H9 (cell line): ENCODE results near the gene TTC32. TPM values are rescaled to one million over a fixed set of nuclear protein-coding genes. Genes with fewer than 3 reads are reported as not detected.
A peak's percentile ranks its signal among the peaks of the same experiment; 100 is the strongest.

ENCODE experiments used
- DNase-seq: peaks from one replicate; pipeline ENCODE4 v3.0.0-alpha.2; 2017
- H2AFZ ChIP-seq: one replicate; pipeline ENCODE4 v1.6.1; 2013; ENCODE audit warnings: mild to moderate bottlenecking, low read length, control low read depth, moderate library complexity
- H2AK5ac ChIP-seq: 2 replicates; pipeline ENCODE4 v1.6.1; 2013; ENCODE audit warnings: low read length, control low read depth, mixed read lengths; ENCODE audit not compliant: insufficient read length
- H2BK120ac ChIP-seq: one replicate; pipeline ENCODE4 v1.6.1; 2013; ENCODE audit warnings: low read depth, mild to moderate bottlenecking, low read length, control low read depth, inconsistent platforms; ENCODE audit not compliant: poor library complexity, severe bottlenecking
- H2BK12ac ChIP-seq: 2 replicates; pipeline ENCODE4 v1.6.1; 2013; ENCODE audit warnings: low read length, control low read depth, mixed read lengths, low read depth; ENCODE audit not compliant: insufficient read length
- H2BK15ac ChIP-seq: 2 replicates; pipeline ENCODE4 v1.6.1; 2013; ENCODE audit warnings: low read depth, low read length, control low read depth
- H2BK20ac ChIP-seq: one replicate; pipeline ENCODE4 v1.6.1; 2013; ENCODE audit warnings: low read depth, mild to moderate bottlenecking, low read length, control low read depth, inconsistent platforms; ENCODE audit not compliant: poor library complexity, severe bottlenecking
- H2BK5ac ChIP-seq: 2 replicates; pipeline ENCODE4 v1.6.1; 2013; ENCODE audit warnings: low read length, control low read depth, mixed read lengths; ENCODE audit not compliant: insufficient read length
- H3K14ac ChIP-seq: 2 replicates; pipeline ENCODE4 v1.6.1; 2013; ENCODE audit warnings: low read length, control low read depth; ENCODE audit not compliant: insufficient read depth
- H3K18ac ChIP-seq: 2 replicates; pipeline ENCODE4 v1.6.1; 2013; ENCODE audit warnings: low read depth, mild to moderate bottlenecking, mixed read lengths, low read length, control low read depth; ENCODE audit not compliant: insufficient read length
- H3K23ac ChIP-seq: 2 replicates; pipeline ENCODE4 v1.6.1; 2013; ENCODE audit warnings: low read length, control low read depth, mixed read lengths, low read depth; ENCODE audit not compliant: insufficient read length
- H3K23me2 ChIP-seq: 2 replicates; pipeline ENCODE4 v1.6.1; 2013; ENCODE audit warnings: low read depth, mild to moderate bottlenecking, mixed read lengths, low read length, control low read depth; ENCODE audit not compliant: insufficient read length, poor library complexity, severe bottlenecking
- H3K27ac ChIP-seq: 2 replicates; pipeline ENCODE4 v1.5.1; 2013; ENCODE audit warnings: low read length, control low read depth, mixed read lengths, low read depth; ENCODE audit not compliant: insufficient read length
- H3K27me3 ChIP-seq: 2 replicates; pipeline ENCODE4 v1.6.1; 2013; ENCODE audit warnings: low read length, control low read depth, inconsistent platforms; ENCODE audit not compliant: insufficient read depth
- H3K4ac ChIP-seq: 2 replicates; pipeline ENCODE4 v1.6.1; 2013; ENCODE audit warnings: low read depth, mild to moderate bottlenecking, control low read depth, inconsistent platforms, low read length, moderate library complexity
- H3K4me1 ChIP-seq: 2 replicates; pipeline ENCODE4 v1.6.1; 2013; ENCODE audit warnings: low read length, control low read depth, inconsistent platforms; ENCODE audit not compliant: insufficient read depth
- H3K4me2 ChIP-seq: 2 replicates; pipeline ENCODE4 v1.6.1; 2013; ENCODE audit warnings: low read length, control low read depth, mixed read lengths; ENCODE audit not compliant: insufficient read length, insufficient read depth
- H3K56ac ChIP-seq: 2 replicates; pipeline ENCODE4 v1.6.1; 2013; ENCODE audit warnings: low read depth, mild to moderate bottlenecking, mixed read lengths, low read length, control low read depth; ENCODE audit not compliant: insufficient read length
- H3K79me1 ChIP-seq: 2 replicates; pipeline ENCODE4 v1.6.1; 2013; ENCODE audit warnings: low read depth, mild to moderate bottlenecking, moderate library complexity, low read length, control low read depth, inconsistent platforms; ENCODE audit not compliant: insufficient read depth, poor library complexity, severe bottlenecking
- H3K79me2 ChIP-seq: 2 replicates; pipeline ENCODE4 v1.6.1; 2013; ENCODE audit warnings: low read length, control low read depth, inconsistent platforms; ENCODE audit not compliant: insufficient read depth
- H3K9ac ChIP-seq: 2 replicates; pipeline ENCODE4 v1.6.1; 2013; ENCODE audit warnings: low read length, control low read depth, mixed read lengths; ENCODE audit not compliant: insufficient read length; ENCODE audit errors: extremely low read depth
- H3K9me3 ChIP-seq: one replicate; pipeline ENCODE4 v1.6.1; 2013; ENCODE audit warnings: low read depth, low read length, inconsistent platforms; ENCODE audit not compliant: control insufficient read depth
- H3T11ph ChIP-seq: one replicate; pipeline ENCODE4 v1.6.1; 2013; ENCODE audit warnings: mild to moderate bottlenecking, low read length, control low read depth, inconsistent platforms
- H4K20me1 ChIP-seq: one replicate; pipeline ENCODE4 v1.6.1; 2013; ENCODE audit not compliant: control insufficient read depth, insufficient read length, insufficient read depth
- H4K5ac ChIP-seq: 2 replicates; pipeline ENCODE4 v1.6.1; 2013; ENCODE audit warnings: low read depth, mild to moderate bottlenecking, mixed read lengths, low read length, control low read depth; ENCODE audit not compliant: insufficient read length
- H4K8ac ChIP-seq: replicated peaks from 2 replicates; pipeline ENCODE4 v1.6.1; 2013; ENCODE audit warnings: low read length, control low read depth, mixed read lengths, low read depth; ENCODE audit not compliant: insufficient read length
- H4K91ac ChIP-seq: 2 replicates; pipeline ENCODE4 v1.6.1; 2013; ENCODE audit warnings: low read depth, mild to moderate bottlenecking, moderate library complexity, mixed read lengths, low read length, control low read depth; ENCODE audit not compliant: insufficient read length
- H3K27ac Mint-ChIP-seq, 3 experiments: 2 replicates in 2 of 3; 3 replicates in 1 of 3; pipeline ENCODE4 v1.8.0; 2020 to 2021; ENCODE audit warnings: mixed read lengths in 3 of 3, mild to moderate bottlenecking in 1 of 3, moderate library complexity in 1 of 3
- H3K27me3 Mint-ChIP-seq: 2 replicates; pipeline ENCODE4 v1.8.0; 2021; ENCODE audit warnings: low read depth, mild to moderate bottlenecking, moderate library complexity, mixed read lengths
- H3K36me3 Mint-ChIP-seq, 3 experiments: 2 replicates in 2 of 3; 3 replicates in 1 of 3; pipeline ENCODE4 v1.8.0; 2020 to 2021; ENCODE audit warnings: low read depth in 3 of 3, mixed read lengths in 3 of 3; ENCODE audit not compliant: insufficient read depth in 1 of 3
- H3K4me1 Mint-ChIP-seq, 2 experiments: 2 replicates each; pipeline ENCODE4 v1.8.0; 2020; ENCODE audit warnings: mixed read lengths in 2 of 2
- H3K4me3 Mint-ChIP-seq, 2 experiments: 2 replicates in 1 of 2; 3 replicates in 1 of 2; pipeline ENCODE4 v1.8.0; 2020 to 2021; ENCODE audit warnings: mild to moderate bottlenecking in 2 of 2, mixed read lengths in 2 of 2, moderate library complexity in 1 of 2
- H3K9me3 Mint-ChIP-seq, 2 experiments: 2 replicates in 1 of 2; 3 replicates in 1 of 2; pipeline ENCODE4 v1.8.0; 2020; ENCODE audit warnings: mild to moderate bottlenecking in 2 of 2, mixed read lengths in 2 of 2, moderate library complexity in 1 of 2
- CTCF ChIP-seq: fragments of 200-600 bp; sonication (generic); conservative IDR thresholded peaks from 3 replicates; pipeline ENCODE4 v1.8.0; 2021; ENCODE audit warnings: antibody characterized with exemption, mild to moderate bottlenecking
- WGBS: extraction: QIAGEN DNeasy Blood & Tissue Kit; methylation state at CpG from one replicate; pipeline ENCODE4 v1.1.7; 2013; ENCODE audit warnings: missing lambda C conversion rate, low lambda C conversion rate, mixed read lengths; ENCODE audit not compliant: insufficient read length; ENCODE audit errors: extremely low coverage; 5-methylcytosine and 5-hydroxymethylcytosine counted together
- total RNA-seq: library from RNA; stranded (reverse); gene quantifications from 2 replicates; pipeline ENCODE4 v1.2.1, GENCODE V29; 2021

The TTC32 gene
- total RNA-seq, 1 experiment from 2014 or later: 8.9 TPM

GRCh38 chr2:19850056-19851050 is 51.4 kb downstream of the TTC32 start:
- Histone ChIP-seq H3K4me2 (no peak overlapping the region), H3K79me2 (no peaks in the 10 kb centered on the region), H4K20me1 (no peaks in the 10 kb centered on the region), H3K18ac (no peak overlapping the region), H2BK20ac (no peak overlapping the region), H3K27ac (no peak overlapping the region), H2BK5ac (no peak overlapping the region), H2AFZ (no peak overlapping the region), H3T11ph (no peak overlapping the region), H4K8ac (no peak overlapping the region), H3K9me3 (no peaks in the 10 kb centered on the region), H3K14ac (no peak overlapping the region), H3K9ac (no peak overlapping the region), H3K79me1 (no peaks in the 10 kb centered on the region), H4K91ac (no peak overlapping the region), H3K56ac (no peak overlapping the region), H3K4ac (no peak overlapping the region), H2BK120ac (no peak overlapping the region), H3K4me1 (peaks cover 2% of the 10 kb centered on the region; the same call in 1 of the 2 replicates), H3K27me3 (no peaks in the 10 kb centered on the region), H2AK5ac (no peak overlapping the region), H4K5ac (no peak overlapping the region), H2BK15ac (no peak overlapping the region), H3K23me2 (no peaks in the 10 kb centered on the region), H3K23ac (no peak overlapping the region), H2BK12ac (no peak overlapping the region)
- TF ChIP-seq CTCF: no peak
- no peaks in the 10 kb centered on the region; a peak in 1 of 7 replicates for H3K36me3 Mint-ChIP-seq
- peak; percentile 5 for DNase-seq
- H3K27ac Mint-ChIP-seq: no peak overlapping the region; a peak in 1 of 7 replicates
- H3K4me1 Mint-ChIP-seq: no peaks in the 10 kb centered on the region; a peak in 1 of 4 replicates
- peaks cover 2% of the 10 kb centered on the region for H3K27me3 Mint-ChIP-seq
- H3K9me3 Mint-ChIP-seq: peaks cover 0 to 5% of the 10 kb centered on the region in 2 experiments; a peak in 1 of 5 replicates
- no peak overlapping the region for H3K4me3 Mint-ChIP-seq
- WGBS: no CpG with 5 or more reads among the region's 14 CpGs
